ENCODE data around the gene TANK. TPM values are rescaled to one million over a fixed set of nuclear protein-coding genes. Genes with fewer than 3 reads are reported as not detected.
A peak's percentile ranks its signal among the peaks of the same experiment; 100 is the strongest.

TANK gene
- total RNA-seq, 1 experiment from 2014 or later: 79.6 TPM

DNA sequence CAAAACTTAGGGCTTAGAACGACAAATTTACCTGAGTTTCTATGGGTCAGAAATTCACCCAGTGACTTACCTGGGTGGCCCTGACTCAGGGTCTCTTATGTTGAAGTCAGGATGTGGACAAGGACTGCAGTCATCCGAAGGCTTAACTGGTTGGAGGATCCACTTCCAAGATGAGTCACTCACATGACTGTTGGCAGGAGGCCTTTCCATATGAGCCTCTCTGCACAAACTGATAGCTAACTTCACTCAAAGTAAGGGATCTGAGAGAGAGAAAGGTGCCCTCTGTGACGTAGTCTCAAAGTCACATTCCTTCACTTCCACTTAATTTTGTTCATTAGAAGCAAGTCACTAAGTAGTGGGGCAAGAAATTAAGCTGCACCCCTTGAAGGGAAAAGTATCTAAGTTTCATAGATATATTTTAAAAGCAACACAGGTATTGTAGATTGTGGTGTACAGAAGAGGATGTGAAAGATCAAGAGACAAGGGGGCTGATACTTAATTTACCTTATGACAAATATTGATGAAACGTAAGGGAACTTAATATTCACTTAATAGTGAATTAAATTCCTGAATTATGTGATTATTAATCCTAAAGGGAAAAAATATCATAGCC lies 48.4 kb downstream of the TANK start:
- H3K4me3 Mint-ChIP-seq (ENCODE audit: unreplicated experiment): no peak overlapping the region
- DNase-seq (ENCODE audit: unreplicated experiment): peak; percentile 83
- intact Hi-C loops (cut with micrococcal nuclease): no loop called here
- H3K27ac Mint-ChIP-seq (ENCODE audit: low read depth, unreplicated experiment): no peak overlapping the region
- H3K36me3 Mint-ChIP-seq (ENCODE audit: insufficient read depth, unreplicated experiment): peaks cover 43% of the 10 kb centered on the region
- peaks cover 12% of the 10 kb centered on the region for H3K4me1 Mint-ChIP-seq (ENCODE audit: insufficient read depth, unreplicated experiment)
- TF ChIP-seq, protein P1, sequence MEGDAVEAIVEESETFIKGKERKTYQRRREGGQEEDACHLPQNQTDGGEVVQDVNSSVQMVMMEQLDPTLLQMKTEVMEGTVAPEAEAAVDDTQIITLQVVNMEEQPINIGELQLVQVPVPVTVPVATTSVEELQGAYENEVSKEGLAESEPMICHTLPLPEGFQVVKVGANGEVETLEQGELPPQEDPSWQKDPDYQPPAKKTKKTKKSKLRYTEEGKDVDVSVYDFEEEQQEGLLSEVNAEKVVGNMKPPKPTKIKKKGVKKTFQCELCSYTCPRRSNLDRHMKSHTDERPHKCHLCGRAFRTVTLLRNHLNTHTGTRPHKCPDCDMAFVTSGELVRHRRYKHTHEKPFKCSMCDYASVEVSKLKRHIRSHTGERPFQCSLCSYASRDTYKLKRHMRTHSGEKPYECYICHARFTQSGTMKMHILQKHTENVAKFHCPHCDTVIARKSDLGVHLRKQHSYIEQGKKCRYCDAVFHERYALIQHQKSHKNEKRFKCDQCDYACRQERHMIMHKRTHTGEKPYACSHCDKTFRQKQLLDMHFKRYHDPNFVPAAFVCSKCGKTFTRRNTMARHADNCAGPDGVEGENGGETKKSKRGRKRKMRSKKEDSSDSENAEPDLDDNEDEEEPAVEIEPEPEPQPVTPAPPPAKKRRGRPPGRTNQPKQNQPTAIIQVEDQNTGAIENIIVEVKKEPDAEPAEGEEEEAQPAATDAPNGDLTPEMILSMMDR (IDR thresholded peaks at IDR 0.05; ENCODE audit: unreplicated experiment): no peak
- H3K27me3 Mint-ChIP-seq (ENCODE audit: insufficient read depth, unreplicated experiment): no peaks in the 10 kb centered on the region
- ChIA-PET POLR2A (no interaction called here), CTCF (no interaction called here)
- no peaks in the 10 kb centered on the region for H3K9me3 Mint-ChIP-seq (ENCODE audit: unreplicated experiment)
- BruUV-seq (replicated peaks): no TSS peak

DNA sequence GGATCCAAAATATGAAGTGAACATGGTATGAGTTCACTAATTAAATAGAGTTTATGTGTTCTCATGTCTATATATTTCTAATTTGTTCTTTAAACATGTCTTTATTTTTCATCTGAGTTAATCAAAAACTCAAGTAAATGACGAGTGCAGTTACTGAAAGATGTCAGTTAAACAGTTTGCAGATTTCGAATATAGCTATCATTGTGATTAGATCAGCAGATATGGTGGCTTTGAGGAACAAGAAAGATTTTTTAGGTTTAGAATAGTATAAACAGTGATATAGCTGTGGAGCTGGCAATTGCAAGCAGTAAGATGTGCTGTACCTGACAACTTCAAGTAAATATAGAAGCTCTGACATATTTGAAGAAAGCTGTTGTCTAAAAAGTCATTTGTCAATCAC lies 49.7 kb downstream of the TANK start:
- peaks cover 36% of the 10 kb centered on the region for H3K36me3 Mint-ChIP-seq (ENCODE audit: insufficient read depth, unreplicated experiment)

DNA sequence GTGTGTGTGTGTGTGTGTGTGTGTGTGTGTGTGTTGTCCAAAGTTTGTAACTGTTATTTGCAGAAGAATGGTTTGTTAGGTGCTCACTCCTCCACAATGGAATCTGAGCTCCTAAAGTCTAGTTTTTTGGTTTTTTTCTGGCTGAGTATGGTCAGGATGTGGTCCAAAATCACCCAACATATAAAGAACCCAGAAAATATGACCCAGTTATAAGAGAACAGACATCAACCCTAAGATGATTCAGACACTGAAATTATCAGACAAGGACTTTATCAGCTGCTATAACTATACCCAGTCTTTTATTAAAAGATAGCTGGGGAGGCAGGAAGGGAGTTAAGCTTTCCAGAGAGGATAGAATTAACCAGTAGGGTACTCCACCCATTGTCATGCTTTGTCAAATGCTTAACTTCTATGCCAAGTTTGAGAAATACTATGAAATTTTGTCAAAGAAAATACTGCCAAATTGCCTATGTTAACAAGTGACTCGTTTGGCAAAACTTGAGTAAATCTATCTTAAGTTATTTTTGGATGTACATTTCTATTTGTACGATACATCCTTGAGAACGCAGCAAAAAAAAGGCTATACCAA lies 57.5 kb downstream of the TANK start:
- no peak overlapping the region for H3K27ac Mint-ChIP-seq (ENCODE audit: low read depth, unreplicated experiment)
- peaks cover 6% of the 10 kb centered on the region for H3K4me1 Mint-ChIP-seq (ENCODE audit: insufficient read depth, unreplicated experiment)
- TF ChIP-seq, protein P1 (IDR thresholded peaks at IDR 0.05; ENCODE audit: unreplicated experiment): no peak
- no peaks in the 10 kb centered on the region for H3K27me3 Mint-ChIP-seq (ENCODE audit: insufficient read depth, unreplicated experiment)
- H3K9me3 Mint-ChIP-seq (ENCODE audit: unreplicated experiment): no peaks in the 10 kb centered on the region
- ChIA-PET CTCF (interaction anchor here (0.6 to 1.7 kb wide), 4 partner anchors 14 to 730 kb away, joined by 3 to 6 read pairs (median 4); no protein-coding TSS in a partner anchor), POLR2A (interaction anchor here (0.7 to 1.2 kb wide), 2 partner anchors 18 to 46 kb away, joined by 3 read pairs; no protein-coding TSS in a partner anchor)
- peaks cover 31% of the 10 kb centered on the region for H3K36me3 Mint-ChIP-seq (ENCODE audit: insufficient read depth, unreplicated experiment)
- no TSS peak for BruUV-seq (replicated peaks)
- no peak overlapping the region for H3K4me3 Mint-ChIP-seq (ENCODE audit: unreplicated experiment)
- DNase-seq (ENCODE audit: unreplicated experiment): no peak
- intact Hi-C loops (cut with micrococcal nuclease): no loop called here

More for the DNA sequence above, 49.7 kb downstream of the TANK start:
- BruUV-seq (replicated peaks): no TSS peak
- Mint-ChIP-seq H3K4me1 (ENCODE audit: insufficient read depth, unreplicated experiment) (peaks cover 12% of the 10 kb centered on the region), H3K27me3 (ENCODE audit: insufficient read depth, unreplicated experiment) (no peaks in the 10 kb centered on the region), H3K27ac (ENCODE audit: low read depth, unreplicated experiment) (no peak overlapping the region), H3K9me3 (ENCODE audit: unreplicated experiment) (no peaks in the 10 kb centered on the region), H3K4me3 (ENCODE audit: unreplicated experiment) (no peak overlapping the region)
- DNase-seq (ENCODE audit: unreplicated experiment): no peak
- POLR2A ChIA-PET: no interaction called here
- CTCF ChIA-PET: interaction anchor here (0.6 kb wide), 1 partner anchor 16 kb away, joined by 3 read pairs; no protein-coding TSS in a partner anchor
- intact Hi-C loops (cut with micrococcal nuclease): no loop called here
- TF ChIP-seq, protein P1 (IDR thresholded peaks at IDR 0.05; ENCODE audit: unreplicated experiment): no peak

DNA sequence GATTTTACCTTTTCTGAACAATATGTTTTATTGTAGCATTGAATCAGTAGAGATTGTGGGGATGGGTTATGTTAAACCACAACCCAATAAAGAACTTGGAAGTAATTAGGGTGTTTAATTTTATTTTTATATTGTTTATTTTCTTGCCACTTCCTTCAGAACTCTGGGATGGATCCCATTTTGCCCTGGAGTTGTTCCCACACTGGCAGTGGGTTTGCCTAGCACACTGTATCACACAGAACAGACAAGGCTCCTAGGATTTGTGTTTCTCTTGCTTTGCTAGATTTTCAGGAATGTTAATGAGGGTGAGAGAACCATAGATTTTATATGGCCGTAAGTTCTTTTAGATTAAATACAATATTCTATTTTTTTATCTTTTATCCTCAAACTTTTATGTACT lies 59.0 kb downstream of the TANK start:
- BruUV-seq (replicated peaks): no TSS peak
- Mint-ChIP-seq H3K27me3 (ENCODE audit: insufficient read depth, unreplicated experiment) (no peaks in the 10 kb centered on the region), H3K4me1 (ENCODE audit: insufficient read depth, unreplicated experiment) (peaks cover 6% of the 10 kb centered on the region), H3K27ac (ENCODE audit: low read depth, unreplicated experiment) (no peak overlapping the region), H3K9me3 (ENCODE audit: unreplicated experiment) (no peaks in the 10 kb centered on the region), H3K4me3 (ENCODE audit: unreplicated experiment) (no peak overlapping the region), H3K36me3 (ENCODE audit: insufficient read depth, unreplicated experiment) (peaks cover 18% of the 10 kb centered on the region)
- TF ChIP-seq, protein P1 (IDR thresholded peaks at IDR 0.05; ENCODE audit: unreplicated experiment): no peak
- ChIA-PET POLR2A (interaction anchor here (0.6 kb wide), 1 partner anchor 24 kb away, joined by 3 read pairs; no protein-coding TSS in a partner anchor), CTCF (interaction anchor here (1.2 to 1.4 kb wide), 2 partner anchors 22 to 728 kb away, joined by 4 to 6 read pairs; no protein-coding TSS in a partner anchor)
- DNase-seq (ENCODE audit: unreplicated experiment): no peak
- intact Hi-C loops (cut with micrococcal nuclease): no loop called here

Measured in MCF 10A (cell line).